OCI-LY1 (cell line): ENCODE data around the gene CCDC159.
A peak's percentile ranks its signal among the peaks of the same experiment; 100 is the strongest.

Source experiments
- H2AFZ ChIP-seq: fragments of 200-600 bp; sonication (generic), shearing (Covaris generic); 2 replicates; pipeline ENCODE4 v1.6.0; 2014; ENCODE audit warnings: antibody characterized with exemption, mild to moderate bottlenecking, low read length
- H3F3A ChIP-seq: fragments of 200-600 bp; sonication (generic), shearing (Covaris generic); 2 replicates; pipeline ENCODE4 v1.6.0; 2014; ENCODE audit warnings: mild to moderate bottlenecking, antibody characterized with exemption, low read length, moderate library complexity; ENCODE audit not compliant: insufficient read depth
- H3K27ac ChIP-seq: fragments of 200-600 bp; sonication (generic); 2 replicates; pipeline ENCODE4 v1.5.1; 2014; ENCODE audit warnings: low read length, mixed run types, mild to moderate bottlenecking, low read depth; ENCODE audit not compliant: poor library complexity, severe bottlenecking
- H3K27me3 ChIP-seq: fragments of 200-600 bp; sonication (generic); 2 replicates; pipeline ENCODE4 v1.6.0; 2014; ENCODE audit warnings: antibody characterized with exemption, mild to moderate bottlenecking, low read length, moderate library complexity; ENCODE audit not compliant: insufficient read depth
- H3K36me3 ChIP-seq: fragments of 200-600 bp; sonication (generic); 2 replicates; pipeline ENCODE4 v1.6.1; 2014; ENCODE audit warnings: mild to moderate bottlenecking, antibody characterized with exemption, low read length, moderate library complexity, mixed read lengths; ENCODE audit not compliant: insufficient read depth
- H3K4me1 ChIP-seq: fragments of 200-600 bp; sonication (generic); 2 replicates; pipeline ENCODE4 v1.5.1; 2014; ENCODE audit warnings: mild to moderate bottlenecking, low read length, moderate library complexity; ENCODE audit not compliant: insufficient read depth, severe bottlenecking
- H3K4me2 ChIP-seq: fragments of 200-600 bp; sonication (generic), shearing (Covaris generic); 2 replicates; pipeline ENCODE4 v1.6.1; 2014; ENCODE audit warnings: low read length
- H3K4me3 ChIP-seq: fragments of 200-600 bp; sonication (generic); 2 replicates; pipeline ENCODE4 v1.5.1; 2014; ENCODE audit warnings: low read length, low read depth, mild to moderate bottlenecking, mixed read lengths; ENCODE audit not compliant: poor library complexity, severe bottlenecking
- H3K79me2 ChIP-seq: fragments of 200-600 bp; shearing (Covaris generic); 2 replicates; pipeline ENCODE4 v1.6.1; 2016; ENCODE audit warnings: mixed run types, low read length, mixed read lengths; ENCODE audit not compliant: insufficient read depth
- H3K9ac ChIP-seq: fragments of 200-600 bp; sonication (generic), shearing (Covaris generic); 2 replicates; pipeline ENCODE4 v1.6.1; 2014; ENCODE audit warnings: mild to moderate bottlenecking, low read length, mixed read lengths
- H3K9me2 ChIP-seq: fragments of 200-600 bp; sonication (generic), shearing (Covaris generic); 2 replicates; pipeline ENCODE4 v1.6.1; 2014; ENCODE audit warnings: low read depth, mild to moderate bottlenecking, low read length, mixed read lengths
- H3K9me3 ChIP-seq: fragments of 200-600 bp; shearing (Covaris generic); 2 replicates; pipeline ENCODE4 v1.6.1; 2014; ENCODE audit warnings: low read length, mixed read lengths
- H4K20me1 ChIP-seq: fragments of 200-600 bp; sonication (generic), shearing (Covaris generic); 2 replicates; pipeline ENCODE4 v1.6.0; 2016; ENCODE audit warnings: mild to moderate bottlenecking, low read length; ENCODE audit not compliant: insufficient read depth
- CTCF ChIP-seq: fragments of 200-600 bp; sonication (generic), shearing (Covaris generic); IDR thresholded peaks from 2 replicates; pipeline ENCODE4 v1.5.1; 2017; ENCODE audit warnings: mild to moderate bottlenecking, antibody characterized with exemption, low read length, moderate library complexity, mixed read lengths
- EZH2 ChIP-seq: fragments of 200-600 bp; sonication (generic), shearing (Covaris generic); IDR thresholded peaks from 2 replicates; pipeline ENCODE4 v1.8.0; 2017; ENCODE audit warnings: borderline replicate concordance, mixed run types, mild to moderate bottlenecking, antibody characterized with exemption, low read length, moderate library complexity, mixed read lengths

Gene CCDC159

GRCh38 chr19:11383706-11384048 is 37.4 kb downstream of the CCDC159 start:
- no peak for TF ChIP-seq CTCF
- TF ChIP-seq EZH2, result no peak
- H3K36me3 ChIP-seq, result peaks cover under 1% of the 10 kb centered on the region; the same call in 1 of the 2 replicates
- no peaks in the 10 kb centered on the region for H3K9me3 ChIP-seq
- no peaks in the 10 kb centered on the region for H3F3A ChIP-seq
- H3K4me2 ChIP-seq, result peak overlapping the region; percentile 61
- H3K9me2 ChIP-seq, result no peaks in the 10 kb centered on the region
- peaks cover 40% of the 10 kb centered on the region for H3K4me1 ChIP-seq
- peak overlapping the region; percentile 51 for H3K4me3 ChIP-seq
- no peaks in the 10 kb centered on the region for H3K79me2 ChIP-seq
- H3K27ac ChIP-seq, result no peak overlapping the region
- H2AFZ ChIP-seq, result no peak overlapping the region
- no peaks in the 10 kb centered on the region for H4K20me1 ChIP-seq
- H3K9ac ChIP-seq, result peak overlapping the region; percentile 26; the same call in 1 of the 2 replicates
- no peaks in the 10 kb centered on the region for H3K27me3 ChIP-seq

- Histone ChIP-seq H4K20me1 (no peaks in the 10 kb centered on the region), H3K9me2 (no peaks in the 10 kb centered on the region), H3K9ac (no peak overlapping the region), H3F3A (no peaks in the 10 kb centered on the region), H3K4me1 (peaks cover 33% of the 10 kb centered on the region), H3K9me3 (no peaks in the 10 kb centered on the region), H3K27ac (no peak overlapping the region), H3K4me3 (no peak overlapping the region), H3K27me3 (no peaks in the 10 kb centered on the region), H3K4me2 (no peak overlapping the region), H3K36me3 (no peaks in the 10 kb centered on the region), H2AFZ (no peak overlapping the region), H3K79me2 (no peaks in the 10 kb centered on the region)
- TF ChIP-seq CTCF (no peak), EZH2 (no peak)
These were observed 38.4 kb downstream of the CCDC159 start for GRCh38 chr19:11384778-11385129.

- peaks cover 25% of the 10 kb centered on the region for H3K4me1 ChIP-seq
- peak overlapping the region; percentile 38 for H3K27ac ChIP-seq
- TF ChIP-seq CTCF (no peak), EZH2 (no peak)
- H3K79me2 ChIP-seq, result no peaks in the 10 kb centered on the region
- no peaks in the 10 kb centered on the region for H3F3A ChIP-seq
- no peaks in the 10 kb centered on the region for H3K9me2 ChIP-seq
- H3K9me3 ChIP-seq, result 0 out of 2 replicates have a peak, but pooled peaks cover 4% of the 10 kb centered on the region
- no peak overlapping the region; the same call in 1 of the 2 replicates for H3K4me2 ChIP-seq
- H3K36me3 ChIP-seq, result no peaks in the 10 kb centered on the region; the same call in 1 of the 2 replicates
- H3K4me3 ChIP-seq, result no peak overlapping the region
- H4K20me1 ChIP-seq, result no peaks in the 10 kb centered on the region
- H2AFZ ChIP-seq, result no peak overlapping the region
- H3K9ac ChIP-seq, result no peak overlapping the region
- peaks cover 8% of the 10 kb centered on the region; the same call in 1 of the 2 replicates for H3K27me3 ChIP-seq
These were observed 41.1 kb downstream of the CCDC159 start for GRCh38 chr19:11387162-11388034.
